Non-pigmented ciliary epithelial cell (primary cell): Measurements from ENCODE around the gene CNTNAP2.
"Not testable (repeated sequence)": the region's sequence is repeated elsewhere in the genome, so short reads cannot be mapped to it uniquely, and the experiment has no call there.

Experiments used
- DNase-seq: peaks from one replicate; pipeline ENCODE4 v3.0.0-alpha.2; 2010; ENCODE audit warnings: low read depth

CNTNAP2 gene

GRCh38 chr7:148398844-148399365, 2282.3 kb downstream of the CNTNAP2 start:
- DNase-seq: no peak

- no peak for DNase-seq
Observed at GRCh38 chr7:148400101-148400500, 2283.5 kb downstream of the CNTNAP2 start.

DNA sequence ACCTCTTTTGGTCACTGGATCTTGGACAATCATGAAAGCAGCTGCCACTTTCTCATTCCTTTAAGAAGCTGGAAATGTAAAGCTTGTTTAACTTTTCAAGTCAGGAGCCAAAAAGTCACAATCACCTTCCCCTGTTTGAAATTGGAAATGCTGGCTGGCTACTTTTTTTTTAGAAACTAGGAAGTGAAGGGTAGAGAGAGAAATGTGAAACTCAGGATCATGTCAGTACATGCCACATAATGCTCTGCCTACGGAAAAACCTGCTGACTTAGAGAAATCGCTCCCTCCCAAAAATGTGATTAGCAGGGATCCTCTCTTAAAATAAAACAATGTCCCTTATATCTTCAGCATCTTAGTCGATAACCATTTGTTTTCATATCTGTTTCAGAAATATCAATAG, 2285.6 kb downstream of the CNTNAP2 start:
- no peak for DNase-seq

- no peak for DNase-seq
Observed at GRCh38 chr7:148403466-148403993, 2286.9 kb downstream of the CNTNAP2 start.

GRCh38 chr7:148408307-148408706, 2291.7 kb downstream of the CNTNAP2 start:
- DNase-seq: no peak

- DNase-seq: no peak
Observed at GRCh38 chr7:148410905-148411304, 2294.3 kb downstream of the CNTNAP2 start.

DNA sequence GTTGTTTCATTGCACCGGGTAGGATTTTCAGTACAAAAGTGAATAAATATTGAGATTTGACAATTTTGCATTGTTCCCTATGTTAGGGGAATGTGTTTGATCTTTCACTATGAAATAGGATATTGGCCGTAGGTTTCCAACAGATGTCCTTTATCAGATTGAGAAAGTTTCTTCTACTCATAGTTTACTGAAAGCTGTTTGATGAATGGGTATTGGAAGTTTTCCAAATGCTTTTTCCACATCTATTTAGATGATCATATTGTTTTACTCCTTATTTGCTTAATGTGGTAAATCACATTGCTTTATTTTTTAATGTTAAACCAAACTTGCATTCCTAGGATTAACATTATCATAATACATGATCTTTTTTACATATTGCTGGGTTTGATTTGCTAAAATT, 2296.1 kb downstream of the CNTNAP2 start:
- no peak for DNase-seq

DNA sequence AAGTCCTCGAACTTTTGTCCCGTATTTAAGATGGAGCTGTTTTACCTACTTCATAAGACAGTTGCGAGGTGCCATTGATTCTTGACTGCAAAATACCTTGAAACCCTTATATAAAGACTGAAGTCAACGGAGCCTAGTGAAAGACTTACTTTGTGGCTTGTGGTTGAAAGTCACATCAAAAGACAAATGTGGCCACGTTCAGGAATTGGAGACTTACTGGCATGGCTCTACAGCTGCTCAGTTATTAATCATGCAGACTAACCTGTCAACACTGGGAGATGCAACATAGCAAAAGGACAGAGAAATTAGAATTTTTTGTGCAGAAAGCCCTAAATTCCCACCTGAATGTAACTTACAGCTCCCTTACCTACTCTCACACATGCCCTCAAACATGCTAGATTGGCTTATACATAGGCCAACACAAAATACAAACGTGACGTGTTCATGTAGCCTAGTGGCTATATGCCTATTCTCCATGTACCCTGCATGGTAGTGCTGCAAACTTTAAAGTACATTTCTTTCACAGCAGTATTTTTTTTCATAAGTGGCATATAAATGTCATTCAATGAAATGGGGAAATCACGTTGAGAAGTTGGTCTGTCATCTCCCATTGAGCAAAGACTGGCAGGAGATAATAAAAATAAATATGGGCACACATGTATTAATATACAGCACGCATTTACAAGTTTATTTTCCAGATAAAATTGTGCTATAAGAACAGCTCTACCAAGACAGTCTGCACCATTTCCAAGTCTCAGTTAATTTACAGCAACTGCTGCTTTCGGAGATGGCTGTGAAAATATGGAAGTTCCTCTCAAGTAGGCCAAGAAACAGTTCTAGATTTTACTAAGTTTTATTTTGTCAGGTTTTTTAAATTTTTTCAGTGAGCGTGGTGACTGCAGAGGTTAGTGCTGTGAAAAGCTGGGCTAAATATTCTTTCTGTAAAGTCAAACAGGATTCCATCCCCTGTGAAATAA, 2303.5 kb downstream of the CNTNAP2 start:
- DNase-seq: no peak

DNA sequence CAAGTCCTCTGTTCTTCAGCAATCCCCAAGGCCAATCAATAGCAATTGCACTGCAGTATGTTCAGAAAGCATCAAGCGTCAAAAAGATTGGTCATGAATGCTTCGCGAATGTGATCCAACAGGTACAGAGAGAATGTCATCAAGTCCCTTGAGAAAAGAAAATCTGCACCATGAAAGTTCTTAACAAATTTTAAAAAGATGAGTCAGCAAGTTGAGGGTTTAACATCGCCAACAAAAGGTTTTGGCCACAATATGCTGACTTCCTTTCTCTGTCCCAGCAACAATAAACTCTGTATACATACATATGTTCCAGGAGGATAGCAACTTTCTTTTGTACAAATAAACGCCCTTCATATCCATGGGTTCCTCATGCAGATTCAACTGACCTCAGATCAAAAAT, 2305.4 kb downstream of the CNTNAP2 start:
- no peak for DNase-seq

DNA sequence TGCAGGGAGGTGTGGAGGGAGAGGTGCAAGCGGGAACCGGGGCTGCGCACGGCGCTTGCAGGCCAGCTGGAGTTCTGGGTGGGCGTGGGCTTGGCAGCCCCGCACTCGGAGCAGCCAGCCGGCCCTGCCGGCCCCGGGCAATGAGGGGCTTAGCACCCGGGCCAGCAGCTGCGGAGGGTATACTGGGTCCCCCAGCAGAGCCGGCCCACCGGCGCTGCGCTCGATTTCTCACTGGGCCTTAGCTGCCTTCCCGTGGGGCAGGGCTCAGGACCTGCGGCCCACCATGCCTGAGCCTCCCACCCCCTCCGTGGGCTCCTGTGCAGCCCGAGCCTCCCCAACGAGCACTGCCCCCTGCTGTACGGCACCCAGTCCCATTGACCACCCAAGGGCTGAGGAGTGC, 2309.8 kb downstream of the CNTNAP2 start:
- DNase-seq: not testable (repeated sequence)

DNA sequence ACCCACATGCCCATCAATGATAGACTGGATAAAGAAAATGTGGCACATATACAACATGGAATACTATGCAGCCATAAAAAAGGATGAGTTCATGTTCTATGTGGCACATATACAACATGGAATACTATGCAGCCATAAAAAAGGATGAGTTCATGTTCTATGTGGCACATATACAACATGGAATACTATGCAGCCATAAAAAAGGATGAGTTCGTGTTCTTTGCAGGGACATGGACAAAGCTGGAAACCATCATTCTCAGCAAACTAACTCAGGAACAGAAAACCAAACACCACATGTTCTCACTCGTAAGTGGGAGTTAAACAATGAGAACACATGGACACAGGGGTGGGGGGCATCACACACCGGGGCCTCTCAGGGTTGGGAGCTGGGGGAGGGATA, 2314.1 kb downstream of the CNTNAP2 start:
- not testable (repeated sequence) for DNase-seq

- DNase-seq: no peak
Observed at GRCh38 chr7:148433521-148434180, 2317.1 kb downstream of the CNTNAP2 start.

DNA sequence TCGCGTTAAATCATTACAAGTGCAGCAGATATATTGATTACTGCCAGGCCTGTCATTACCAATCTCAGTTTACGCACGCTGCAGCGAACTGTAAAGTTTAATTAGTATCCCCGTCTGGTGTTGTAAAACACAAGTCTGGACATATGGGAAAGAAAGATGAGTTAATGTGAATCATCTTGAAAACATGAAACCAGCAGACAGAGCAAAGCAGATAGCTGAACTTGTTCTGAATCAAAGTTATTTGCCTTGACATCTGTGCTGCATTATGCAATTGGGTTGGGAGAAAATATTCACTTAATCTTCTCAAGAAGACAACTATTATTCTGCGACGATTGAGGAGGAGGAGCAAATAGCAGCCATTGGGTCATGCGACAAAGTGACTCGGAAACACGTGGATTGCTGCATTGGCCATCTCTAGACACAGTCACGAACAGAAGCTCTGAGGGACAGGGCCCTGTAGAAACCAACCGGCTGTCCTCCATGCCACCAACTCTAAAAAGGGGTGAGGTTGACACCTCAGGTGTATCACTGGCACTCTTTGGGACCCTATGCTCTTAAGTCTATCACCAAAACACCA, 2317.7 kb downstream of the CNTNAP2 start:
- DNase-seq: peak; percentile 2

DNA sequence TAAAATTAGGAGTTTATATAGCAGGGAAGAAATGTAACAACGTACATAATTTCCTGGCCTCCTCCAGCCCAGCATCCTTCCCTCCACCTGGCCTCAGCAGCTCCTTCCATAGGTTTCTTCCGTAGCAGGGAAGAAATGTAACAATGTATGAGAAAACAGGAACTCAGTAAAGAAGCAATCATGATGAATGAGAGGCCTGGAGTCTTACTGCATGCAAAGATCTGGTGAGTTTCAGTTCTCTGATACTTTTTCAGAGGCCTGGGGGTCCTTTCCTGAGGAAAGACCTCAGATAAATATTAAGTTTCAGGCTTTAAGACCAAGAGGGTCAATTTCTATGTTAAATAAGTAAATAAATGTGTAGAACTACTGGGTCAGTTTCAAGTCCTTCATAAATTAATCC, 2318.3 kb downstream of the CNTNAP2 start:
- DNase-seq: no peak

- no peak for DNase-seq
Observed at GRCh38 chr7:148435715-148436114, 2319.1 kb downstream of the CNTNAP2 start.

- no peak for DNase-seq
Observed at GRCh38 chr7:148436135-148436534, 2319.5 kb downstream of the CNTNAP2 start.

DNA sequence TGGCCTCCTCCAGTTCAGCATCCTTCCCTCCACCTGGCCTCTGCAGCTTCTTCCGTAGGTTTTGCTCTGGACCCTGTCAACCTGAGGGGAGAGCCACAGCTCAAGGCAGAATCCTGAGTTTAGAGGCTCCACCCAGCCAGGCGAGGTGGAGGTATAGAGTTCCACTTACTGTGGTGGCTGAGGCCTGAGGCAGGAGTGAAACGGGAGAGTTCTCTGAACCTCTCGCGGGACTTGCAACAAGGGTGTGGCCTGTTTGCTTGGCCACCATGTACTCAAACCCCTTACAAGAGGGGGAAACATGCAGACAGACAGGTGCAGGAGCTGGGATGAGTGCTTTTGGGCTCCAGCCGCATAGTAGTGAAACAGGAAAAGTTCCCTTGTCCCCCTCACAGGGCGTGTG, 2320.0 kb downstream of the CNTNAP2 start:
- DNase-seq: no peak

- DNase-seq: no peak
Observed at GRCh38 chr7:148437043-148437442, 2320.4 kb downstream of the CNTNAP2 start.

DNA sequence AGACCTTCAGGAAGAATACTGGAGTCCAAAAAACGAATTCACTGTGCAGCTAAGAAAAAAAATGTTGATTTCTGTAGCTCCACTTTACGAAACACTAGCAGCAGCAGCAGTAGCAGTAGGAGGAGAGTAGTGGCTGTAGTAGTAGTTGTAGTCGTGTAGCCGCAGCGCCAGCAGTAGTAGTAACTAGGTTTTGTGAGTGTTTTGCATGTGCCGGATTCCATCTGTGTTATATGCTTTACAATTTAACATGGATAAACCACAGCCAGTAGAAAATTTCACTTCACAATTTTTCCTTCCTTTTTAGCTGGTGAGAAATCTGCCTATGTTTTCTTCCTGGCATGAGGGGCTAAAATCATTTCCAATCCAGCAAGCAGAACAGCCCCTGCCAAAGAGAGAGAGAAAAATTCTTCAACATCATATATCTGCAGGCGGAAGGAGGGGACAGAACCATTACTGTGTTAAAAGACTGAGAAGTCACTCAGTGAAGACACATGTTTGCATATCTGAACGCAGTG, 2325.6 kb downstream of the CNTNAP2 start:
- no peak for DNase-seq

- DNase-seq: no peak
Observed at GRCh38 chr7:148442933-148443332, 2326.3 kb downstream of the CNTNAP2 start.

DNA sequence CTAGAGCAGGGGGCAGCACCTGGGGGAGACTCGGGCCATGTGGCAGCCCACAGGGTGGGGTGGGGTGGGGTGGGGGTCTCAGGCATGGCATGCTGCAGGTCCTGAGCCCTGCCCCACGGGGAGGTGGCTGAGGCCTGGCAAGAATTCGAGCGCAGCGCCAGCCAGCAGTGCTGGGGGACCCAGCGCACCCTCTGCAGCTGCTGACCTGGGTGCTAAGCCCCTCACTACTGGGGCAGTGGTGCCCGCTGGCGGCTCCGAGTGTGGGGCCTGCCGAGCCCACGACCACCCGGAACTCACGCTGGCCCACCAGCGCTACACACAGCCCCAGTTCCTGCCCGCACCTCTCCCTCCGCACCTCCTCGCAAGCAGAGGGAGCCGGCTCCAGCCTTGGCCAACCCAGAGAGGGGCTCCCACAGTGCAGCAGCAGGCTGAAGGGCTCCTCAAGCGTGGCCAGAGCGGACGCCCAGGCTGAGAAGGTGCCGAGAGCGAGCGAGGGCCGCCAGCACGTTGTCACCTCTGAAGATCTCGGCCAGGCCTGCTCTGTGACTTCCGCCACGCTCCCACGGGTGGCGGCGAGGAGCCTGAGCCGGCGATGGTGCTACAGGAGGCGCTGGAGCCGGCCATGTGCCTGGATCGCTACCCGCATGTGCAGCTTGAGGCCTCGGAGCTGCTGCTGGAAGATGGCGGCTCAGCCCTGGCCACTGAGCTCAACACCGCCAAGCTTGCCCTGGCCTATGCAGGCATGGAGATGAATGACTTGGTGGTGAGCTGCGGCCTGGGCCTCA, 2328.9 kb downstream of the CNTNAP2 start:
- DNase-seq: no peak
